Hepatic stellate cell (primary cell): ENCODE measurements around the gene MYO15B.

Experiments
- DNase-seq: peaks from one replicate; pipeline ENCODE4 v3.0.0; 2011; ENCODE audit warnings: low spot score

The MYO15B gene

DNA sequence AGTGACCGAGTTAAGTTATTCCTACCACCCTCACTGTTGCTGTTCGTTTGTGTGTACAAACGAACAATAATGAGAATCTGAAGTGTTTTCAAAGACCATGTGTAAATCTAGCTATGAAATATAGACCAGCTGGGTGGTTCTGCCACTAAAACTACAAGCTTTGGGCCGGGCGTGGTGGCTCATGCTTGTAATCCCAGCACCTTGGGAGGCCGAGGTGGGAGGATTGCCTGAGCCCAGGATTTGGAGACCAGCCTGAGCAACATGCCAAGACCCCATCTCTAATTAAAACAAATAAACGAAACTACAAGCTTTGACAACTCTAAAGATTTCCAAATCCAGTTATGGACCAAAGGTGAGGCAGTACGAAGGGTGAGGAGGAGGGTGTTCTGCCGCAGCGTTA is 78.4 kb downstream of the MYO15B start:
- no peak for DNase-seq

- peak; percentile 90 for DNase-seq
Measured at GRCh38 chr17:75666959-75667790, 79.6 kb downstream of the MYO15B start, which contains the start of the genes RECQL5 and SAP30BP. RECQL5 (minus strand) TSS chr17:75667154; CDS start chr17:75666557, 597 bp downstream. SAP30BP (plus strand) TSS chr17:75667338; CDS start chr17:75667373, 35 bp downstream.

GRCh38 chr17:75667825-75668224 is 80.2 kb downstream of the MYO15B start:
- no peak for DNase-seq

DNA sequence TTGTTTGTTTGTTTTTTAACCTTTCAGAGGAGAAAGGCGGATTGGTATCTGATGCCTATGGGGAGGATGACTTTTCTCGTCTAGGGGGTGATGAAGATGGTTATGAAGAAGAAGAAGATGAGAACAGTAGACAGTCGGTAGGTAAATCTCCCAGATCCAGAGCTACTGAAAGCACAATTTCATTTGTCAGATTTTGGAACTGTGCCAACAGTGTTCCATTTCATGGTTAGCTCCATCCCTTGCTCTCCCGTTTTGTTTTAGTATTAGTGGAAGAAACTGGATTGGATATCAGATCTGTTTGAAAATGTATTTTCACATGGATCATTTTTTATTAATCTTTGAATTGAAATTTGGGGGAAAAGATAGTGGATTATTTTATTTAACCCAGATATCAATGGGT is 80.9 kb downstream of the MYO15B start:
- no peak for DNase-seq

DNA sequence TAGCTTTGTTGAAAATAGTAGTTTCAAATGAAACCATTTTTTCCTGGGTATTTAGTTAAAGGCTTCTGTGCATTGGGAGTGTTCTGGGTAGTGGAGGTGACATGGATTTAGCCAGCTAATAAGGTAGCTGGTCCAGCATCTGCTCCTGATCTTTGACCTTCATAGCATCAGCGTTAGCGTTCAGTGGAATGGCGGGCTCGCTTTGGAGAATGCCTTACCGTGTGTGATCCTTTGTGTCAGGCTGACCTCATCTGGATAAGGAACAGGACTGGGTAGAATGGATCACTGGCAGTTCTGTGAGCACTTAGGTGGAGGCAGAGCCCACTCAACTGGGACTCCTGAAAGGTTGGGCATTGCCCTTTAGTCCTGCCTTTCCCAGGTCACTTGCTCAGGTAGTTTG is 83.3 kb downstream of the MYO15B start:
- no peak for DNase-seq

DNA sequence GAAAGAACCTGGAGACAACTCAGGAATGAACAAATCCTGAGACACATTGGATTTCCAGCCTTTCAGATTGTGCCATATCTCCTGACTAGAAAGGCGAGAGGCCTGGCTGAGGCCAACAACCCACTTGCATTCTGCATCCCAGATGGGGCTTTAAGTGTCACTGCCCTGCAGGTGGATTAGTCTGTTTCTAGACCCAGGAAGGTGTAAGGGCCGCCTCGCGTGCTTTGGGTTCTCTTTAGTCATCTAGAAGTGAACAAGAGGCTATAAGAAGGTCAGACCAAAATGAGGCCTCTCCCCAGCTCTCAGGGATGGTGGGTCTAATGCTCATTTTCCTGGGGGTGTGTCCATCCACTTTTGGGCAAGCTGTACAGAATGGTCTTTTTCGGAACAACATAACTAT is 84.4 kb downstream of the MYO15B start:
- no peak for DNase-seq

GRCh38 chr17:75673487-75673886 is 85.9 kb downstream of the MYO15B start:
- no peak for DNase-seq
